Measurements from ENCODE around the gene MFAP4.

Gene MFAP4

DNA sequence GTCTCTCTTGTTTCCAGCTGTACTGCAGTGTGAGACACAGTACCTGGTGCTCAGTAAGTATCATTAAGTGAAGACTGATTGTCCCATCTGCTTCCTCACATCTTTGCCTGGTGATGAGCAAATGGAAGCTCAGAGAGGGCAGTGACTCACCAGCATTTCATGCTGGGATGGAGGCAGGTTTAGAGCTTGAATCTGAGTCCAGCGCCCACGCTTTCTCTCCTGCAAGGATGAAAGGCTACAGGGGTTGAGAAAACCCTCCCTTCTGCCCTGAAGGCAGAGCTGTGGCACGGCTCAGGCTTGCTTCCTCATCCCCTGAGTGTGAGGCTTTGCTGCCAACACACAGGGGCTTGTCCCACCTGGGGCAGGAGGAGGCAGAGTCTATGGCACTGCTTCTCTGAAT lies 22.5 kb upstream of the MFAP4 start:
- no peak for DNase-seq

DNA sequence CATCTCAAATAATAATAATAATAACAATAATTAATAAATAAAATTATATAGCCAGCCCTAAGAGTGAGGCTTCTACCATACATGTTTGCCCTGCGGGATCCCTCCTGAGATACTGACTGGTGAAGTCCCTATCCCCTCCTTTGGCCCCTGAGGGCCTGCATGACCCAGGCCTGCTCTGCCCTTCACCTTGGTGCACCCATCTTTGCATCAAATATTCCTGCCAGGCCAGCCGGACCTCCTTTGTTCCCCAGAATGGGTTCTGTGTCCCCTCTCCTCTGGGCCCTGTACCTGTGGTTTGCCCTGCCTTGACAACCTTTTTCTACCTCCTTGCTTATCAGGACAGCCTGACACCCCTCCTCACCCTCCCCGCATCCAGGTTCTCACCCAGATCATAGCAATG lies 22.1 kb upstream of the MFAP4 start:
- DNase-seq, result no peak

DNA sequence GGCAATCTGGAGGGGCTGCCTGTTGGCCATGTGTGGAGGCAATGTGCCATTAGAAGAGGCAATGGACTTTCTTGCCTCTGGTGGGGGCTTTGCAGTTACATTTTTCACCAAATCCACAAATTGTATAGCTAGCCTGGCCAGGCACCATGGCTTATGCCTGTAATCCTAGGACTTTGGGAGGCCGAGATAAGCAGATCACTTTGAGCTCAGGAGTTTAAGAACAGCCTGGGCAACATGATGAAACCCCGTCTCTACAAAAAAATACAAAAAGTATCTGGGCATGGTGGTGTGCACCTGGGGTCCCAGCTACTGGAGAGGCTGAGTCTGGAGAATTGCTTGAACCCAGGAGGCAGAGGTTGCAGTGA lies 21.3 kb upstream of the MFAP4 start:
- no peak for DNase-seq

DNA sequence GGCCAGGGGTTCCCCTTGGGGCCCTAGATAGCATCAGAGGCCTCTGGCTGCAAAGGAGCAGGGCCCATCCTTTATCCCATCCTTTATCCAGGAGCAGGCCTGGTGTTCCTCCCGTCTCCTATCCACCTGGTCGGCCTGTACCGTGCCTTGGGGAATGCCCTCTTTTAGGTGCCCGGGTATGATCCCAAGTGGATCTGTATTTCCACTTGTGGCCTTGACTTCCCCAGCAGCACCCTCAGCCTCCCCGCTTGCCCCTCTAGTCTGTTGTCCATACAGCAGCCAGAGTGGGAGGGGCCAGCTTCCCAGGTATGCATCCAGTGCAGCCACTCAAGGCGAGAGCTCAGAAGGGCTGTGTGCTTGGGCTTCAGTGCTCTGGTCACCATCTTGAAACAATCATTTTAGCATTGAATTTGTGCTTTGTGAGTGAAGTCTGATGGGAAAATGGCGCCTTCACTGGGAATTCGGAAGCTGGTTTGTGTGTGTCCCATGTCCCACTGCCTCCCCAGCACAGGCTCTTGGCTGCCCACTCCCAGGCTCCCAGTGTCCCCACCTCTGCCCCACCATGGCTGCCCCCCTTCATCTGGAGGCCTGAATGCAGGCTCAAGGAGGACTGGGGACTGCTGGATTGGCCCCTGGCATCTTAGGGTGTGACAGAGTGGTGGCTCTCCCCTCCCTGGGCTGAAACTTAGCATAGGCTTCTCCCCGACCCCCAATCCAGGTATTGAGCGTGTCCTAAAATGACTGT lies 20.8 kb upstream of the MFAP4 start:
- DNase-seq, result no peak

DNA sequence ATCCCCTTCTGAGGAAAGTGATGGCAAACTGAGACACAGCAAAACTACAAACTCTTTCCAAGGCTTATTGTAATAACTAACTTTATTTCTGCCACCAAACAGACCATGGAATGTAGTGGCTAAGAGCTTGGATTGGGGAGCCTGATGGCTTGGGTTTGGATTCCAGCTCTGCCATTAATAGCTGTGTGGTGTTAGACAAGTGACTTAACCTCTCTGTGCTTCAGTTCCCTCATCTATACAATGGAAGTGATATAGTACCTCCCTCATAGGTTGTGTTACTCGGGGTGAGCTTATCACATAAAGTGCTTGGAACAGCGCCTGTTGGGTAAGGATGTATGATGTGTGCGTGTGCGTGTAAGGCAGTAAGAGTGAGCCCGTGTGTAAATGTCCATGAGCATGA lies 18.1 kb upstream of the MFAP4 start:
- no peak for DNase-seq

DNA sequence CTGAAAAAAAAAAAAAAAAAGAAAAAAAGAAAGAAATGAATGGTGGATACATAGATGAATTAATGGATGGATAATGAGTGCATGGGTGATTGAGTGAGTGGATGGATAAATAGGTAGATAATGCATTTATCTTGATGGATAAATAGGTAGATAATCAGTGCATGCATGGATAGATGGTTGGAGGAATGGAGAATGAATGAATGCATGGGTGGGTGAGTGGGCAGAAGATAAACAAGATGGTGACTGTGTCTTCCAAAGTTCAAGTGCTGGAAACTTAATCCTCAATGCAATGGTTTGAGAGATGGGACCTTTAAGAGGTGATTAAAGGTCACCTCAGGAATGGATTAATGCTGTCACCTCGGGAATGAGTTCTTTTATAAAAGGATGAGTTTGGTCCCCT lies 17.3 kb upstream of the MFAP4 start:
- DNase-seq, result no peak

DNA sequence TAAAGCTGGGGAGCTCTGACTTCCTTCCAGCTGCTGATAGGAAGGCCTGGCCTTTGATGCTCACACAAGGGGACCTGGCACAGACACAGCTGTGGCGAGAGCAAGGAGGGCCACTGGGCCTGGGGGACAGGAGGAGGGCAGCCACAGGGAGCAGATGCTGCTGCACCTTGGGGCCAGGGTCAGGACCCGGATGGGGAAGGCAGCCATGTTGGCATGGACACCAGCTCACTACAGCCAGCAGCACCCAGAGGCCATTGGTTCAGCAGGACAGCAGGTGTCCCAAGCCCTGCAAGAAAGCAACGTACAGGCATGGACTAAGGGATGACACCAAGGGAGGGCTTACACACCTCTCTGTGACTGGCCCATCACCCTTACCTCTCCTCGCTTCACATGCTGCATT lies 16.0 kb upstream of the MFAP4 start:
- no peak for DNase-seq

DNA sequence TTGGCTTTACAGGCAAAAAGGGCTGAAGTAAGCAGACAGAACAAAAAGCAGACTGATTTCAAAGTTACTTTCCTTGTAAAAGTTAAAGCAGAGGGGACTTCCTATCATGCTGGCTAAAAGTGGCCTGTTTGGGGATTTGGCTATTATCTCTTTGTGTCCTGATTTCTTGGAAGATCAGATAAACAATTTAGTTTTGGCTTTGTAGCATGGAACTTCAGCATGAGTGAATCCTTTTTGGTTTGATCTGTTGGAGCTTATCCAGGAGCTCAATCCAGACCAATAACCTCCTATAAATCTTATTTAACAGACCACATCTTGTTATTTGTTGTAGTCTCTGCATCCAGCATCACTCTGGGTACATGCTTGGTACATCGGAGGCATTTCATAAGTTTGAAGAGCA lies 15.2 kb upstream of the MFAP4 start:
- DNase-seq, result no peak

DNA sequence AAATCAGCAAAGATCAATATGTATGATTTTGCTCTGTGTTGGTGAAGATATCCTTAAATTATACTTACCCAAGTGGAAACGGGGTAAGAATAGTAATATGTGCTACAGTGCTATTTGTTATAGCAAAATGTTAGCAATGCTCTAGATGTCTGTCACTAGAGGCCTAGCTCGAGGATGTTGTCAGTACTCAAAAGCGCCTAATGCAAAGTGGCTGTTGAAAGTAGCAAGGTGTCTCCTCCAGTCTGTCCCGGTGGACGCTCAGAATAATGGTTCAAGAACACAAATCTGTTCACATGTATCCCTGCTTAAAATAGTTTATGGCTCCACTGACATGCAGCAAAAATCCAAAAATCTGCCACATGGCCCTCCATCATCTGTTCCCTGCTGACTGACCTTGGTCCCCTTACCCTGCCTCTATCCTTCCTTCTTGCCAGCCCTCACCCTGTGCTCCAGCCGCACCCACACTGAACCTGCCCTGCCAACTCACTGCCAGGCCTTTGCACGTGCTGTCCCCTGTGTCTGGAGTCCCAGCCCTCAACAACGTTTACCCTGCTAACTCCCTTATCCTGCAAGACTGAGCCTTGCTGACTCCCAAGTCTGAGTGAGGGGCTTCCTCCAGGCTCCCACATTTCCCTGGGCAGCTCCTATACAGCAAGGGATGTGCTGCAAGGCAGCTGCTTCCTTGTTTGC lies 14.5 kb upstream of the MFAP4 start:
- no peak for DNase-seq

DNA sequence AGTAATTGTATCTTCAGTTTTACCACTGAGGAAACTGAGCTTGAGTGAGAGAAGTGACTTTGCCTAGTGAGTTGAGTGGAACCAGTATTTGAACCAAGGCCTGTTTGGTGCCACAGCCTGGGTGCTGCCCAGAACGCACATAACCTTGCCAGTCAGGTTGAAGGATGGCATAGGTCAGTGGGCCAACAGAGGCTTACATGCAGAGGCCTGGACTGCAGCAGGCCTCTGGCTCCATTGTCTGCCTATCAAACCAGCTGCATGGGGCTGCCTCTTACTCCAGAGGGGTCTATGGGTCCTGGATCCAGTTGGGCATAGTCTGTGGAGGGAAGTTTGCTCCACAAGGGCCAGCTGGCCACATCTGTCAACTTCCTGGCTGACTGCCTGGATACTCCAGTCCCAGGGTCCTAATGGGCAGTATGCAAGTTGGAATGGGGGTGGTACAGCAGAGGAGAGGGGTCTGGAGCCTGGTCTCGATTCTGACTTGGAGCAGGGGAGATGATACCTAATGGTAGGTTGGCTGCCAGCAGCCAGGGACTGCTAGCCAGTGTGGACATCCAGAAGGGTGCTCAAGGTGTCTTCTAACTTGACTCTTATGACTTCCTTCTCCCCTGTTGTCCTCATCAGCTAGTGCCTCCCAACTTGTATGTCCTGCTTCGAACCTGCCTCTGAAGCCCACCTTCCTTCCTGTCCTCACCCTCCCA lies 12.9 kb upstream of the MFAP4 start:
- DNase-seq, result no peak

DNA sequence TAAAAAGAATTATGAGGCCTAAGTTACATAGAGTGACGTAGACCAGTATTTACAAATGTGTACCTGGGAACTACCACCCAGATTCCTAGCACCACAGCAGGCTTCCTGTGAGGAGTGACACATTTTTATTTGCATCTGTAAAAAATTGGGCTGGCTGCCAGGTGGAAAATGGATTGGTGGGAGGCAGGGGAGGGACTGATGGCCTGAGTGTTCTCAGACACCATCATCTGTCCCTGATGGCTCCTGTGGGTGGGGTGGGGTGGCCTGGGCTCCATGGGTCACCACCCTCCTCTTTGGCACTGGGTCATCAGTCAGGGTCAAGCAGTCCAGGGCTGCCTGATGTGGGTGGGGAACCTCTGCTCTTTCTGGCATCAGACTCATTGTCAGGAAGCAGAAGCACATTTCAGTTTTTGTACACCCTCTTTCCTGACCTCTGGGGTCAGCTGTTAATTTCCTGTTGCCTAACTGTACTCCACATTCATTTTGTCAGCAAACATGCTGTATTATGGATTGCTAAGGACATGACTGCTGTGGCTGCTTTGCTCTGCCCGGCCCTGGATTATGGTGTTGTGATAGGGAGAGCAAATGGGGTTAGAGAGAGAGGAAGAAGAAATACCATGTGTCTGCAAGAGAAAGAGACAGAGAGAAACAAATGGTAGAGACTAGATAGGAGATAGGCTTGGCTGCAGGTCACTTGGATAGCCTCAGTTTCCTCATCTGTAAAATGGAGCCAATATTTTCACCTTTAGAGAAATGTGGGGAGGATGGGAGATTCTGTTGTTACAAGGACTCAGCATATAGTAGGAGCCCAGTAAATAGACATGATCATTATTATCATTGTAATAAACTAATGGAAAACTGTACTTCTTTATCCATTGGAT lies 11.6 kb upstream of the MFAP4 start:
- no peak for DNase-seq

DNA sequence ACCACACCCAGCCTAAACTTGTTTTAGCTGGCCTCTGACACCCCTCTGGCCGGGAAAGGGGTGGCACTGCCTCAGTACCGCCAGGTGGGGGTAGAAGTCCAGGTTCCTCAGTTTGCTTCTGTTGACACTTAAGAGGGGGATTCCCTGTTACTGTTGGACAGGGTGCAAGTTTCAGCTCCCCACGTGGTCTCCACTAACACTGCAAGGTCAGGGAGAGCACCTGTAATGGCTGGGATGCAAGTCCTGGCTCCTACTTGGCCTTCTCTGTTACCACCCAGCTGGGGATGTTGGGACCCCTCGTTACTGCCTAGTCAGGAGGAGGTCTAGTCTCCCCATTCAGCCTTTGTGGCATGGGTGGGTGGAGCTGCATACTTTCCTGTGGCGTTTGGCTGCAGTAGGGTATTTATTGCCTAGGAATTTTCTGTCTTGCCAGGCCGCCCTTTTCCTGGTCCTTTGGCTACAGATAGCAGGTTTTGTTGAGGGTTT lies 10.6 kb upstream of the MFAP4 start:
- no peak for DNase-seq

DNA sequence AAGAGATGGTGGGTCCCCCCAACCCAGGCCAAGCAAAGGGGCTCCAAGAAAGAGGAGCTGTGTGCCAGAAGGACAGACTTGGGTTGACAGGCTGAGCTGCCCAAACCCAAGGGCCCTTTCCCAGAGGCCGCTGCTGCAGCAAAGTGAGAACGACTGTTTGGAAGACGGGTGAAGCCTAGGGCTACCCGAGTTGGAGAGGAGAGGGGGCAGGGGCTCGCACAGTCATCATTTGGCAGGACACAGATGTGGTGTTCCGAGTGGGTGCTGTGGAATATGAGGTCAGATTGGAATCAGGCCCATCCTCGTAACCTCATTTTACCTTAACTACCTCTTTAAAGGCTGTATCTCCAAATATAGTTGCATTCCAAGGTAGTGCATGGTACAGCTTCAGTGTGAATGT lies 5.3 kb upstream of the MFAP4 start:
- DNase-seq, result no peak

DNA sequence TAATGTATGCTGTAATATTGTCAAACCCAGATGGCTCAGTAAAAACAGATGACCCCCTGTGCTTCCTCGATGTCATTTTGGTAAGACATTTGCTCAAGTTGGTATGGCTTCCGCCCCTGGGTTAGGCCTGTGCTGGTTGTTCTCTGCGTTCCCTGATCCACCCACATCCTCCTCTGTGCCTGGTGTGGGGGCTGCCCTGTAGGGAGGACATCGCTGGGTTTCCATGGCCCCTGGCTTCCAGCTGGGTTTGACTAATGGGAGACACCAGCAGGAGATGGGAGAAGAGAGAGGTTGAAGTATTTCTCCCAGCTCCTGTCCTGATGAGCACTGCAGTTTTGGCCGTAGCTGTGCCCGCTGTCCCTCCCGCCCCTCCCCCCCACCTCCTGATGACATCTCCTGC lies 4.4 kb upstream of the MFAP4 start:
- DNase-seq, result no peak

DNA sequence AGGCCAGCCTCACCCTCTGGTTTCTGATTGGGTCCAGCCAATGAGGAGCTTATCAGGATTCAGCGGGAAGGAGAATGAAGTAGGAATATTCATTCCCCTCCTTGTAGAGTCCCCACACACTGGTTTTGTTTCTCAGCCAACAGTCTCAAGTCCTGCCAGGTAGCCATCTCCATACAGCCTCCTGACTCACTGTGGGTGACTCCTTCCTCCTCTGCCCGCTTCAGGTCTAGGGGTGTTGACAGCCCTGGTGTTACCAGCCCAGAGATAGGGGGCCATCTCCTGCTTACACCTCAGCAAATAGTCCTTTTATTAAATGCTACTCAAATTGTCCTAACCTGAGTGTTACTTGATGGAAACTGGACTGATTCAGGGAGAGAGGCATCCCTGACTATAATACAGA lies 4.0 kb upstream of the MFAP4 start:
- DNase-seq, result no peak

DNA sequence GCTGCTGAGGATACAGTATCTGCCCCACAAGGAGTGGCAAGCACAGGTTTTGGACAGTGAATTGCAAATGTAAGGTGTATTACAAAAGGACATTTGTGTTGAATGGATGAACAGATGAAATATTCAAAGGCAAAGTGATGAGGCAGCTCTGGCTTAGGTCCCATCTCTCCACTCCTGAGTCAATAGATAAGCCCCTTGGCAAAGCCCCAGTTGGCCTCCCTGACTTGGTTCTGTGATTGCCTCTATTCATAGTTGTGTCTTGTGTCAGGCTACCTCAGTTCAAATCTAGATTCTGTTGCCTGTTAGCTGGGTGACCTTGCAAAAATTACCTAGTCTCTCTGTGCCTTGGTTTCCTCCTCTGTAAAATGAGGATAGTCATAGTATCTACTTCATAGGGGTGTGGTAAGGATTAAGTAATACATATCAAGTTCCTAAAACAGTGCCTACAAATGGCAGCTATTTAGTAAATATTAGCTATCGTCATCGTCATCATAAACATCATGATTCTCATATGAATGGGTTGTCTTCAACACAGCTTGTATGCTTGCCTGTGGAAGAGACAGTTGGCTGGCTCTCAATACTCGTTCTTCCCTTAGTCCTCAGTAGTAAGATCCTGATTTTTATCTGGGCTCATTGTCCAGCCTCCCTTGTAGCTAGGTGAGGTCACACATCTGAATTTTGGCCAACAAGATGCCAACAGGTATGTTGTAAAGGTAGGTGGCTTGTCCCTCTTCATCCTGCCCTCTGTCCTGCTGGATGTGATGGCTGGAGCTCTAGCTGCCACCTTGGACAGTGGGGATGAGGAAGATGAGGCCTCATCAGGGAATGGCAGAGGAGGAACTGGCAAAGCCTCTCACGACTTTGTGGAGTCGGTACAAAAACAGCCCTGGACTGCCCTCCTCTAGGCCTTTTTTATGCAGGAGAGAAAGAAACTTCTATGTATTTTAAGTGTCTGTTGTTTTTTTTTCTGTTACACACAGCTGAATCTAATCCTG lies 2.1 kb upstream of the MFAP4 start:
- no peak for DNase-seq

DNA sequence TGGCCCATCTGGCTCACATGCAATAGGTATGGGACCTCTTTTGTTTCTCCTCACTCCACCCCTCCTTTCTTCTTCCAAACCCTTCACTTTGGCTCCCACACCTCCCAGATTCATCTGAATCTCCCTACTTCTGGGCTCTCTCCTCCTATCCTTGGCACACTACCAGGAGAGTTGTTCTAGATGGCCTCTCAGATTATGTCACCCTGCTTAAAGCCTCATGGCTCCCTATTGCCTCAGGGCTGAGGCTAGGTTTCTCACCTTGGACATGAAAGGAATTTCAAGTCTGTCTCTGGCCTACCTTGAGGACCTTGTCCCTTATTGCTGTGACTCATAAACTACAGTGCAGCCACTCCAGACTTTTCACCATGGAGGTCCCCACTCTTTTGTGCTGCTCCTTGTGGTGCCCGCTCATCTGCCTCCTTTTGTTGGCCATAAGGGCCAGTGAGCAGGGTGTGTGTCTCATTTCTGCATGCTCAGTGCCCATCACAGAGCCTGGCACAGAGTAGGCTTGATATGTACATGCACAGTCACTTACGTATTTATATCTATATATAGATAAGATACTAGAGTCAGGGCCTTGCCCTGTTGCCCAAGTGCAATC lies 1.0 kb upstream of the MFAP4 start:
- no peak for DNase-seq

DNA sequence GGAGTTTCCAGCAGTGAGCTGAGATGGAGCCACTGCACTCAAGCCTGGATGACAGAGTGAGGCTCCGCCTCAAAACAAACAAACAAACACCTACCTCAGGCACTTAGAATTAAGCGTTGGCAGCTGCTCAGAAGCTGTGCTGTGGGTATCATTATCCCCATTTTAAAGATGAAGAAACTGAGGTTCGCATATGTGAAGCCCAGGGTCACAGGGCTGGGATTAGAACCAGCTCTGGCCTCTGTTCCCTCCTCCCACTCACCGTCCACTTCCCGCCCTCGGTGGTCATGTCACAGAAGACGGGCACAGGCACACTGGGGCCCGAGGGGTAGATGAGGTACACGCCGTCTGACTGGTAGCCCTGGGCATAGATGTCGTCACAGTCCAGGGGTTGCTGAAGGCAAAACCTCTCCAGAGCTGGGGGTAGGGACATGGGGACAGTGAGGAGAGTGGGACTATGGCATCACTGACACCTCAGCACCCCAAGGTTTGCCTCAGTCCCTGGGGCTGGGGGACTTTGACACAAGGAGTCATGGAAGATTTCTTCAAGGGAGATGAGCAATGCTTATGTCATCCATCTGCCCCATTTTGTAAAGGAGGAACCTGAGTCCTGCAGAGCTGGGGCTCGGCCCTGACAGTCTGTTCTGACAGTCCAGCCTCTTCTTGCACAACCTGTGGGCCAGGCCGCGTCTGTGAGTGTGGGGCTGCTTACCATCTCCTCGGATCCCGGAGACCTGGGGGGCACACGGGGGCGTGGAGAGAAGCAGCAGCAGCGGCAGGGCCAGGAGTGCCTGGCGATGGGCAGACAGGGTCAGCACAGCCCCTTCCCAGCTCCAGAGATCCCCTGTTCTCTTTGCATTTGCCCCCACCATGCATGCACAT lies 700 bp downstream of the MFAP4 start:
- DNase-seq, result no peak

DNA sequence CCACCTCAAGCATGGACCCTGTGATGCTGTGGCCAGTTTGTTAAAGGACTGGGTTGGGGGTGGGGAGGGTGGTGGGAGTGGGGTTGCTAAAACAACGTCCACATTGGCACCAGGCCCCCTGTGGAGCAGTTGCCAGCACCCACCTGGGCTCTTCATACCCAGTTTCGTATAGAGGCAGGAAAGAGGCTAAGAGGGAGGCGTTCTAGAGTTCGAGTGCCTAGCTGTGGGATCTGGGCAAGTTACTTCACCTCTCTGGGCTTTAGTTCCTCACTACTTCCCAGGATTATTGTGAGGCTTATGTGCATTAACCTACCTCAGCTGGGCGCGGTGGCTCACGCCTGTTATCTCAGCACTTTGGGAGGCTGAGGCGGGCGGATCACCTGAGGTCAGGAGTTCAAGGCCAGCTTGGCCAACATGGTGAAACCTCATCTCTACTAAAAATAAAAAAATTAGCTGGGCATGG lies 1.4 kb downstream of the MFAP4 start:
- DNase-seq, result no peak

DNA sequence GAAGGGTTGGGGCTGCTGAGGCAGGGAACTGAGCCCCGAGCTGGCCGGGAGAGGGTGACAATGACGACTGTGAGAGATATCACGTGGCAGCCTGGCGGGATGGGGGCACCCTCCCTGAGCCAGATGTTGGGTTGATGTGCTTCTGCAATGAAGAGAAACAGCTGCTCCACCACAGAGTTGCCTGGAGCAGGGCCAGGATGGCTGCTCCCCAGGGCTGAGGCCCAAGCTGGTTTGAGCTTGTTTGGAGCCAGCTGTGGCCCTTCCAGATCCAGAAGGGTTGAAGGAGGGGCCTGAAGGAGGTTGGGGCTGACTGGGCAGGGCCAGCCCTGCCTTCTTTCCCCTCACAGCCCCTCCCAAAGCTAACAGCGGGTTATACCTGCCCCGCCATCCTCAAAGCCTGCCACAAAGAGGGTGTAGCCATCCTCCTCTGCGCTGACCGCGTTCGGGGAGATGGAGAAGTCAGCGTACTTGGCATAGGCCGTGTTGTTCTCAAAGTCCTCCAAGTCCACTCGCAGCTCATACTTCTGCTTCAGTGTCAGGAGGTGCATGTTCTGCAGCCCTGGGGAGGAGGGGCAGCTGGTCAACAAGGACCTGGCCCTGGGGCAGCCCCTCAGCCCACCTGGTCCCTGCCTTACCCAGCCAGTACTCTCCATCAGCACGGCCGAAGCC lies 2.1 kb downstream of the MFAP4 start:
- DNase-seq, result no peak

All from CD4-positive, alpha-beta T cell treated with Interleukin-17A for 1 hour (primary cell).